IPS-NIHi11 (cell line): ENCODE results near the gene NAT8.
A peak's percentile ranks its signal among the peaks of the same experiment; 100 is the strongest.
"Not testable (repeated sequence)": the region's sequence is repeated elsewhere in the genome, so short reads cannot be mapped to it uniquely, and the experiment has no call there.

ENCODE experiments used
- DNase-seq: peaks from one replicate; pipeline ENCODE4 v3.0.0; 2012; ENCODE audit warnings: mixed read lengths, low spot score

Gene NAT8

GRCh38 chr2:73642338-73643018 is at the start of gene NAT8:
NAT8 (minus strand) TSS chr2:73642422; CDS start chr2:73641628, 794 bp downstream.
- no peak for DNase-seq

- peak; percentile 47 for DNase-seq
Observed at GRCh38 chr2:73690372-73691088, 48.3 kb upstream of the NAT8 start.

- not testable (repeated sequence) for DNase-seq
Observed at GRCh38 chr2:73688494-73688893, 46.3 kb upstream of the NAT8 start.

- DNase-seq: no peak
Observed at GRCh38 chr2:73685764-73686438, 43.7 kb upstream of the NAT8 start.

GRCh38 chr2:73684905-73685304 is 42.7 kb upstream of the NAT8 start:
- not testable (repeated sequence) for DNase-seq

GRCh38 chr2:73684325-73684724 is 42.1 kb upstream of the NAT8 start:
- not testable (repeated sequence) for DNase-seq

- DNase-seq: peak; percentile 39
Observed at GRCh38 chr2:73679951-73680571, 37.8 kb upstream of the NAT8 start.

- DNase-seq: not testable (repeated sequence)
Observed at GRCh38 chr2:73679237-73679636, 37.0 kb upstream of the NAT8 start.

GRCh38 chr2:73678008-73678407 is 35.8 kb upstream of the NAT8 start:
- DNase-seq: not testable (repeated sequence)

- not testable (repeated sequence) for DNase-seq
Observed at GRCh38 chr2:73676211-73676610, 34.0 kb upstream of the NAT8 start.

GRCh38 chr2:73674696-73675157 is 32.5 kb upstream of the NAT8 start:
- DNase-seq: not testable (repeated sequence)

- DNase-seq: not testable (repeated sequence)
Observed at GRCh38 chr2:73669976-73670375, 27.8 kb upstream of the NAT8 start.

GRCh38 chr2:73667239-73667638 is 25.0 kb upstream of the NAT8 start:
- DNase-seq: not testable (repeated sequence)

GRCh38 chr2:73654175-73654574 is 12.0 kb upstream of the NAT8 start:
- DNase-seq: no peak

- DNase-seq: no peak
Observed at GRCh38 chr2:73652348-73652747, 10.1 kb upstream of the NAT8 start.

GRCh38 chr2:73651591-73652230 is 9.5 kb upstream of the NAT8 start:
- no peak for DNase-seq

GRCh38 chr2:73647690-73648089 is 5.5 kb upstream of the NAT8 start:
- not testable (repeated sequence) for DNase-seq

GRCh38 chr2:73641767-73642062 is 507 bp downstream of the NAT8 start:
- DNase-seq: no peak

GRCh38 chr2:73640946-73641766 is 1.1 kb downstream of the NAT8 start:
- DNase-seq: no peak

GRCh38 chr2:73640511-73640911 is 1.7 kb downstream of the NAT8 start:
- no peak for DNase-seq

- DNase-seq: no peak
Observed at GRCh38 chr2:73638429-73638828, 3.8 kb downstream of the NAT8 start.
